HG02678 (cell line): Measurements from ENCODE around the gene FRZB.
"Not testable (repeated sequence)": the region's sequence is repeated elsewhere in the genome, so short reads cannot be mapped to it uniquely, and the experiment has no call there.

Experiments used
- ATAC-seq: cut with Tn5 transposase; IDR thresholded peaks from one replicate; pipeline ENCODE4 v1.9.1; 2021; ENCODE audit warnings: mild to moderate bottlenecking, moderate library complexity; ENCODE audit not compliant: unreplicated experiment

The FRZB gene, protein sequence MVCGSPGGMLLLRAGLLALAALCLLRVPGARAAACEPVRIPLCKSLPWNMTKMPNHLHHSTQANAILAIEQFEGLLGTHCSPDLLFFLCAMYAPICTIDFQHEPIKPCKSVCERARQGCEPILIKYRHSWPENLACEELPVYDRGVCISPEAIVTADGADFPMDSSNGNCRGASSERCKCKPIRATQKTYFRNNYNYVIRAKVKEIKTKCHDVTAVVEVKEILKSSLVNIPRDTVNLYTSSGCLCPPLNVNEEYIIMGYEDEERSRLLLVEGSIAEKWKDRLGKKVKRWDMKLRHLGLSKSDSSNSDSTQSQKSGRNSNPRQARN

GRCh38 chr2:182866461-182867406 is at the start of gene FRZB:
Gene FRZB, minus strand, starts transcription at chr2:182866637. Its CDS starts 85 bp downstream, at chr2:182866552.
- ATAC-seq: no peak

- no peak for ATAC-seq
Observed at GRCh38 chr2:182915369-182916326, 49.2 kb upstream of the FRZB start.

GRCh38 chr2:182914852-182915251 is 48.4 kb upstream of the FRZB start:
- no peak for ATAC-seq

- no peak for ATAC-seq
Observed at GRCh38 chr2:182913064-182913463, 46.6 kb upstream of the FRZB start.

GRCh38 chr2:182912518-182912915 is 46.1 kb upstream of the FRZB start:
- ATAC-seq: no peak

- no peak for ATAC-seq
Observed at GRCh38 chr2:182911813-182912517, 45.5 kb upstream of the FRZB start.

- no peak for ATAC-seq
Observed at GRCh38 chr2:182910965-182911364, 44.5 kb upstream of the FRZB start.

DNA sequence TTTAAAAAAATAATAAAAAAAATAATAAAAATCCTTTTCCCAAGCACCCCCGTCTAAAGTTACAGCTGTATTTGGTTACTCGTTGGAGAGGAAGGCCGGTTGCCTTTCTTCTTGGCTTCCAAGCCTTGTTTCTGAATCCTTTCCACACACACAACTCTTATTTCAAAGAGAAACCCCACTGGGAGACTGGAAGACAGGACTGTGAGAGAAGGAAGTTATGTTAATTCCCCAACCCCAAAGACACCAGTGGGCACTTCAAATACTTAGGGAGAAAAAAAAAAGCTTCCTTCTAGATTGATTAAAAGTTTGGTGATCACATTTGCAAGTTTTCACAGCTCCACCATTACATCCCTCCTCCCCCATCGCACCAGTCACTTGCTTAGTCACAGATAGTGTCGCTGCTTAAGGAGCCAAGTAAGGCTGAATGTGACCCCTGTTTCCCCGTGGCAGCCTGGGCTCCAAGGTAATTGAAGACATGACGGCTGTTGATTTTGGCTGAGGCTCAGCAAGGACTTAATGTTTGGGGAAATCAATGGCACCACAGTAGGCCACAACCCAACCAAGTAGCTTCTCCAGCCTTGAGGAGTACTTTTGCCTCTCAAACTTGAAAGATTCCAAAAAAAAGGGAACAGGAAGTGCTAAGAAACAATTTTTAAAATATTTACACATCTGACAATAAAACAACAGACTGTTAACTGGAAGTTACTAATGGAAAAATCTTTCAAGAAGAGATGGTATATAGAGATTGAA is 40.8 kb upstream of the FRZB start:
- ATAC-seq: no peak

GRCh38 chr2:182906454-182906853 is 40.0 kb upstream of the FRZB start:
- no peak for ATAC-seq

DNA sequence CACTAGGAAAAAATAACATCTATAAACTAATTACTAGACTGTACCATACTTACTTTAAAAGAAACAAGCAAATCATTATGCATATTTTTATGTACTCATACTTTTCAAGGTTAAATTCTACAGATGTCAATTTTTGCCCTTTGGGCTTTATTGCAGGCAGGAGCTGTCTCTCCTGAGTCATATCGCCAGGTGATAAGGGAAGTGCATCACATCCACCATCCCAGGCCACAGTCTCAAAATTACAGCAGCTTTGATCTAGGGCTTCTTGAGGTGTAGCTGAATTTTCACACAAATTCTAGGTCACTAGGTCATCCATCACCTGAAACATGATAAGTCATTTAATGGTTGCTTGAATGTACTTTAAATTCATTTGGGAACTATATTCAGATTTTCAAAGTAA is 38.4 kb upstream of the FRZB start:
- no peak for ATAC-seq

GRCh38 chr2:182903566-182903965 is 37.1 kb upstream of the FRZB start:
- ATAC-seq: no peak

DNA sequence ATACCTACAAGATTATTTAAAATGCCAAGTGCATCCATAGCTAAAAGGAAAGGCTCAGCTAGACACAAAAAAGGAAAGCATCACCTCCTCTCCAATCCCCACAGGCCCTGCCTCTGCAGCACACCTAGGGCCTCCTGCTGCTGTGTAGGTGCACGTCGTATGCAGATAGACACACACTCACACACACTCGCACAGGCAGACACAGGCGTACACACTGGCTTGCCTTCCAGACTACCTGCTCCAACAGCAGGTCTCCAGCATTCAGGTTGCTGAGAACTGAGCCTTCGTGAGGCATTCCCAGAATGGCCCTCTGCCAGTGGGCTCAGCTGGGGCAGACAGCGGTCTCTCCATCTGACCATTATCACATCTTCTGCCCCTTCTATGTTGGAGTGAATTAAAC is 35.3 kb upstream of the FRZB start:
- ATAC-seq: no peak

GRCh38 chr2:182898718-182899117 is 32.3 kb upstream of the FRZB start:
- no peak for ATAC-seq

GRCh38 chr2:182897137-182897536 is 30.7 kb upstream of the FRZB start:
- ATAC-seq: no peak

DNA sequence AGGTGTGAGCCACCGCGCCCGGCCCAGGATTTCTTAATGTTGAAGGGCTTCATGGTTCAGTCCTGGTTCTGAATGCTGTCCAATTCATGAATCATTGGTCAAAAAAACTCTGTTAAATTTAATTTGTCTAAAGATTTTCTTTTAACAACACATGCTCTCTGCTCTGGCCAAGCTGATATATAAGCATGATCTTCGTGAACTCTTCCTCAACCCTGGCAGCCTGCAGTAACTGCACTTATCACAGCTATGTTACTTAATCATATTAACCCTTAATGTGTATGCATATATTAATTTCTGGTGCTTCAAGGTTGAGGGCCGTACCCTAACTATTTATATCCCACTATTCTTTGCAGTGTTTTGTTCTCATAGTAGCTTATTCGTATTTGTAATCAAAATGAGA is 29.4 kb upstream of the FRZB start:
- ATAC-seq: no peak

- ATAC-seq: no peak
Observed at GRCh38 chr2:182895169-182895568, 28.7 kb upstream of the FRZB start.

DNA sequence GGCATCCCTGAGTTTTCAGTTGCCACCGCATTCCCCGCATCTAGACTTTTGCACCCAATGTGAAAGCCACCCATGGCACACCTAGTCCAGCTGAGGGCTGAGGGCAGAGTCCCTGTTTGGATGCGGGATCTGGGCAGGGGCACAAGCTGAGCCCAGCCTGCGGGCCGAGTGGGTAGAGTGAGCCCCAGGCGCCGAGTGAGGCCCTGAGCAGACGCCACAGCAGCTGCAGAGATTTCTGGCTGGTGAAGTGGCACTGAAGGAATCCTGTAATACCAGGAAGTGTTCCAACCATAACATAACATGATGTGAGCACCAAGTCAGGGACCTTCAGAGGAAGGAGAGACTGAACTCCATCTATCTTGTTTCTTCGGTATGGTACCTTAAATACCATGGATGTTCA is 27.7 kb upstream of the FRZB start:
- no peak for ATAC-seq

DNA sequence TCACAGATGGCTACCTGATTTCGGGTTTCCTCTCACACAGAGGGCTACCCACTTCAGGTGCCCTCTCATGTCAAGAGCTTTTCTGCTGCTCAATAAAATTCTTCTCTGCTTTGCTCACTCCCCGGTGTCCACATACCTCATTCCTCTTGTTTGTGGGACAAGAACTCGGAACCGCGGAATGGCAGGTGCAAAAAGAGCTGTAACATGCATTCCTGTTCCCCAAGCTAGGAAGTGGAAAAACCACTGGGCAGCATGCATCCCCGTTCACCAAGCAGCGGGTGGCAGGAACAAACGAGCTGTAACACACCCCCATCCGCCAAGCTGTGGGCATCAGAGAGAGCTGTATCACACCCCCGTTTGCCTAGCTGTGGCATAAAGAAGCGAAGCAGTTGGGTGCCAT is 27.2 kb upstream of the FRZB start:
- ATAC-seq: no peak

GRCh38 chr2:182893035-182893434 is 26.6 kb upstream of the FRZB start:
- not testable (repeated sequence) for ATAC-seq

DNA sequence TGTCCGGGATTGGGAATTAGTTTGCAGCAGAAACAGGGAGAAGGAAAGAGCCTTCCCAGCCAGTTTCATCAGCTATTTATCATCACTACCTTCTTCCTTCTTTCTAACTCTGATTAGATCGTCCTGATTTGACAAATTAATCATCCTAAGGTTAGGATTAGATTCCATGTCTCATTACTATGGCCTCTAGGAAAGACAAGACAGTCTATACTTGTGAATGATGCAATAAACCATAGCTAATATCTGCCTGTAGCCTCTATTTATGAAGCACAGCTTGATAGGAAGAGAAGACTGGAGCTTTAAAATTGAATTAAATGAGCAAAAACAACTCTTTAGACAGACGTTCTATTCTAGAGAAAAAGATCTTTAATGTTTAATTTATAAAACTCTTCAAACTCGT is 25.2 kb upstream of the FRZB start:
- no peak for ATAC-seq
